CD4-positive, alpha-beta memory T cell (primary cell): ENCODE results near the gene TWIST2. TPM values are rescaled to one million over a fixed set of nuclear protein-coding genes. Genes with fewer than 3 reads are reported as not detected.

Source experiments
- CTCF ChIA-PET: fragments of 350-600 bp; sonication (Branson Sonifier 250); formaldehyde crosslinking; loops from one replicate; lab custom pipeline; 2021; ENCODE audit warnings: inconsistent platforms; ENCODE audit not compliant: partially characterized antibody; lab: Charles Lee
- POLR2A ChIA-PET: fragments of 350-600 bp; sonication (Branson Sonifier 250); formaldehyde crosslinking; loops from one replicate; lab custom pipeline; 2021; ENCODE audit not compliant: partially characterized antibody; lab: Charles Lee
- DNase-seq, 5 donors: peaks; one replicate each; pipeline versions ENCODE4 v3.0.0 to v3.0.0-alpha.2; 2020 to 2022; ENCODE audit warnings: mixed read lengths in 1 of 5
- H3K27ac ChIP-seq: one replicate; pipeline ENCODE4 v1.7.0; 2013; ENCODE audit warnings: low read depth, low read length
- H3K27me3 ChIP-seq: 2 replicates; pipeline ENCODE4 v1.7.0; 2013; ENCODE audit warnings: mild to moderate bottlenecking, low read length, moderate library complexity; ENCODE audit not compliant: insufficient read depth
- H3K36me3 ChIP-seq: 2 replicates; pipeline ENCODE4 v1.7.0; 2013; ENCODE audit warnings: mild to moderate bottlenecking, low read length, moderate library complexity; ENCODE audit not compliant: insufficient read depth
- H3K4me1 ChIP-seq: 2 replicates; pipeline ENCODE4 v1.7.0; 2013; ENCODE audit warnings: mild to moderate bottlenecking, low read length, moderate library complexity; ENCODE audit not compliant: insufficient read depth
- H3K4me3 ChIP-seq, 2 donors: one replicate each; pipeline ENCODE4 v1.7.0; 2013; ENCODE audit warnings: low read length in 2 of 2, mild to moderate bottlenecking in 1 of 2
- H3K9me3 ChIP-seq, 2 donors: one replicate each; pipeline ENCODE4 v1.7.0; 2013; ENCODE audit warnings: low read length in 2 of 2, control low read depth in 1 of 2; ENCODE audit not compliant: control insufficient read depth in 1 of 2
- H3K27ac Mint-ChIP-seq, 7 donors: one replicate each; pipeline ENCODE4 v1.8.0; 2020 to 2021; ENCODE audit warnings: mixed read lengths in 7 of 7, mild to moderate bottlenecking in 6 of 7, inconsistent platforms in 3 of 7, moderate library complexity in 3 of 7
- H3K27me3 Mint-ChIP-seq, 2 donors: one replicate each; pipeline ENCODE4 v1.8.0; 2020 to 2021; ENCODE audit warnings: mixed read lengths in 2 of 2
- H3K36me3 Mint-ChIP-seq, 2 donors: one replicate each; pipeline ENCODE4 v1.8.0; 2020 to 2021; ENCODE audit warnings: mixed read lengths in 2 of 2, inconsistent platforms in 1 of 2, mild to moderate bottlenecking in 1 of 2
- H3K4me1 Mint-ChIP-seq, 4 donors: one replicate each; pipeline ENCODE4 v1.8.0; 2020 to 2021; ENCODE audit warnings: mixed read lengths in 4 of 4, mild to moderate bottlenecking in 1 of 4
- H3K4me3 Mint-ChIP-seq, 8 donors: one replicate each; pipeline ENCODE4 v1.8.0; 2020 to 2021; ENCODE audit warnings: mixed read lengths in 8 of 8, mild to moderate bottlenecking in 7 of 8, moderate library complexity in 6 of 8, inconsistent platforms in 3 of 8
- H3K9me3 Mint-ChIP-seq, 8 donors: one replicate each; pipeline ENCODE4 v1.8.0; 2020 to 2021; ENCODE audit warnings: mixed read lengths in 8 of 8, mild to moderate bottlenecking in 5 of 8, inconsistent platforms in 3 of 8, moderate library complexity in 1 of 8
- intact Hi-C: fragments of 100-400 bp; cut with micrococcal nuclease; formaldehyde crosslinking; loops from one replicate; pipeline ENCODE4 v1.15.1; 2023
- polyA plus RNA-seq, 2 donors: library from polyadenylated mRNA; unstranded; fragments of 300-500 nt; fragmentation: Illumina TruSeq; gene quantifications; one replicate each; pipeline ENCODE4 v1.2.3, GENCODE V29; 2021
- total RNA-seq, 2 experiments: library from RNA; stranded (reverse); gene quantifications; one replicate each; pipeline ENCODE4 v1.2.3, GENCODE V29; 2021

Gene TWIST2
- total and polyA plus RNA-seq, 4 experiments from 2014 or later = not detected

DNA sequence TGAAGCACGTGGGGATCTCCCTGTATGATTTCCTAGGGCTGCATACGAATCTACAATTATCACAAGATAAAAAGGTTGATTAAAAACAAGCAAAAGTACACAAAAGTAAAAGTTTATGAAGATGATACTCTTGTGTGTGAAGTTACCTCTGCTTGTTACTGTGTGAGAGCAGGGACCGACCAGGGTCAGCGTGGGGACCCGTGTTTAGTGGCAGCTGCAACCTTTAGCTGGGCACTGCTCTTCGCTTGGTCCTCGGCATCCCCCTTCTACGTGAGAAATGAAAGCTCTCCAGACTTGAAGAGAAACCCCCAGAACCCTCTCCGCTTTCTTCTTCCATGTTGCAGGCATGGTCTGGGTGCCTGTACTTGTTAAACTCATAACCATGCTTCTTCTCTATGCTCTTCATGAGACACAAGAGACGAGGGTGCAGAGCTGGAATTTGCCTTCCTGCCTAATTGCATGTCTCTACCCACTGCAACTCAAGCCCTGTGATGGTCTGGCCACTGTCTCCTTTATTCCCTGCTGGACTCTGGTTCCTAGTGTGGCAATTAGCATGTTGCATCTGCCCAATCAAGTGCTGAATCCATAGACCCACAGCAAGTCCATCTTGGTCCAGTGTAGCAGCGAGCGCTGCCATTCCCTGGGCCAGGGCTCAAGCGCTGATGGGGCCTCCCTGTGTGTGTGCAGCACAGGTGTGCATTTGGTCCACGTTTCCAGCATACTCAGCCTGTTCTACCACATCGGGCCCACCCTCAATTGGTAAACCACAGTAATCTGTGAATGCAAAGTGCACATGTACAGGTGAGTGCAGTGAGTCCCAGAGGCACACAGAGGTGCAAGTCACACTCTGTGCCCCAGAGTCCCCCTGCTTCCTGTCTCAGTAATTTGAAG is 88.5 kb downstream of the TWIST2 start:
- peaks cover 0 to 5% (median 0%) of the 10 kb centered on the region in 8 donors for H3K9me3 Mint-ChIP-seq
- POLR2A ChIA-PET = no interaction called here
- no peak overlapping the region for H3K27ac Mint-ChIP-seq
- peaks cover 8 to 13% of the 10 kb centered on the region in 2 donors for H3K27me3 Mint-ChIP-seq
- H3K4me3 ChIP-seq = no peak overlapping the region
- no peaks in the 10 kb centered on the region for H3K9me3 ChIP-seq
- intact Hi-C loops = no loop called here
- H3K4me1 Mint-ChIP-seq = no peaks in the 10 kb centered on the region
- H3K4me1 ChIP-seq = no peaks in the 10 kb centered on the region
- H3K36me3 Mint-ChIP-seq = no peaks in the 10 kb centered on the region
- DNase-seq = no peak
- H3K4me3 Mint-ChIP-seq = no peak overlapping the region
- H3K27me3 ChIP-seq = no peaks in the 10 kb centered on the region
- CTCF ChIA-PET = no interaction called here
- no peaks in the 10 kb centered on the region for H3K36me3 ChIP-seq
- no peak overlapping the region for H3K27ac ChIP-seq

DNA sequence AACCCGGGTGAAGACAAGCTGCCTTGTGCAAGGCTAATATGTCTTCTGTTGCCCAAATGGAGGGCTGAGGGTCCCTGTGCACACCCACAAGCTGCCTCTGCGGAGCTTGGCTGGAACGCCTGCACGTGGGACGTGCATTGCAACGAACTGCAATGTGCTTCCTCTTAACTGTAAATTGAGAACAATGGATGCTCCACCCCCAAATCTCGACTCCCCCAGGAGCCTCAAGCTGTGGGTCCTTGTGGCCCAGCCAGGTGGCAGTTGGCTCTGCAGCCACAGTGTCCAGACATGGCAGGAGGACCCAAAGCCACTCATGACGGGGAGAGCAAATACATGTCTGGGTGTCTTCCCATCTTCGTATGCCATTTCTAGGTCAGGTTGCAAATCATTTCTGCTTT is 90.1 kb downstream of the TWIST2 start:
- POLR2A ChIA-PET = no interaction called here
- Histone ChIP-seq H3K9me3 (no peaks in the 10 kb centered on the region), H3K4me3 (no peak overlapping the region), H3K27me3 (no peaks in the 10 kb centered on the region), H3K27ac (no peak overlapping the region), H3K4me1 (no peaks in the 10 kb centered on the region), H3K36me3 (no peaks in the 10 kb centered on the region)
- no peak for DNase-seq
- H3K9me3 Mint-ChIP-seq = peaks cover 0 to 5% (median 0%) of the 10 kb centered on the region in 8 donors
- H3K27me3 Mint-ChIP-seq = peaks cover 5 to 13% of the 10 kb centered on the region in 2 donors
- CTCF ChIA-PET = no interaction called here
- no peak overlapping the region for H3K4me3 Mint-ChIP-seq
- no peak overlapping the region for H3K27ac Mint-ChIP-seq
- intact Hi-C loops = no loop called here
- H3K36me3 Mint-ChIP-seq = no peaks in the 10 kb centered on the region
- no peaks in the 10 kb centered on the region for H3K4me1 Mint-ChIP-seq

DNA sequence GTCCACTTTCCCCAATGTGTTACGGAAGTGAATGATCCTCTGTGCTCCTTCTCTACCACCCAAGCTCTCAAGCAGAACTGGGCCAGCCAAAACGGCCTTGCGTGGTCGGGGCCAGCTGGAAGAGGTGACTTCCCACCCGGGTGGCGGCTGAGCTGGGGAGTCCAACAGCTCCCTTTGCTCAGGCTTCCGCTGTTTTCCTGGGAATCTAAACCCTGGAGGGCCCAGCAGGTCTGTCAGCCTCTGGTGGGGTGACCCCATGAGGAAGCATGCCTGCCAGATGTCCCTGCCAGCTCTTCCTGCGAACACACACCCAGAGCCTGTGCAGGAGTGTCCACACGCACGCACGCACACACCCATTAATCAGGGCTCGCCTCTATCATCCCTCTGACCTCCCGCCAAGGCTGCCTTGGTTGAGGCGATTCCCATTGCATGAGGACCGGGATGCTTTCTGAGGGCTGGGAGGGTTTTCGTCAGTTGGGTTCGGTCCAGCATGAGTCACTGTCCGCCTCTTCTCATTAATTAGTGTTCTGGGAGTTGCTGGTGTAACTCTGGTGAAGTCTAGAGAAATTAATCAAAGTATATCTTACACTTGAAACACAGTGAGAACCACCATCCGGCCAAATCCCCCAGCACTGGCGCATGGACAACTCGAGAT is 90.6 kb downstream of the TWIST2 start:
- Histone ChIP-seq H3K9me3 (no peaks in the 10 kb centered on the region), H3K27ac (no peak overlapping the region), H3K4me3 (no peak overlapping the region), H3K27me3 (no peaks in the 10 kb centered on the region), H3K4me1 (no peaks in the 10 kb centered on the region), H3K36me3 (no peaks in the 10 kb centered on the region)
- H3K27ac Mint-ChIP-seq = no peak overlapping the region
- intact Hi-C loops = no loop called here
- ChIA-PET POLR2A (no interaction called here), CTCF (no interaction called here)
- peaks cover 6 to 15% of the 10 kb centered on the region in 2 donors for H3K27me3 Mint-ChIP-seq
- no peak overlapping the region for H3K4me3 Mint-ChIP-seq
- DNase-seq = no peak
- peaks cover 0 to 2% (median 0%) of the 10 kb centered on the region in 8 donors for H3K9me3 Mint-ChIP-seq
- no peaks in the 10 kb centered on the region for H3K36me3 Mint-ChIP-seq
- H3K4me1 Mint-ChIP-seq = no peaks in the 10 kb centered on the region

- Mint-ChIP-seq H3K27me3 (peaks cover 7 to 15% of the 10 kb centered on the region in 2 donors), H3K4me1 (no peaks in the 10 kb centered on the region), H3K9me3 (peaks cover 0 to under 1% (median 0%) of the 10 kb centered on the region in 8 donors), H3K4me3 (no peak overlapping the region), H3K27ac (no peak overlapping the region), H3K36me3 (no peaks in the 10 kb centered on the region)
- Histone ChIP-seq H3K4me1 (no peaks in the 10 kb centered on the region), H3K36me3 (no peaks in the 10 kb centered on the region), H3K27me3 (no peaks in the 10 kb centered on the region), H3K4me3 (no peak overlapping the region), H3K9me3 (no peaks in the 10 kb centered on the region), H3K27ac (no peak overlapping the region)
- DNase-seq = no peak
- ChIA-PET POLR2A (no interaction called here), CTCF (no interaction called here)
- intact Hi-C loops = no loop called here
These were observed 91.2 kb downstream of the TWIST2 start for GRCh38 chr2:238939074-238939473.

GRCh38 chr2:238939521-238940403 is 91.9 kb downstream of the TWIST2 start:
- Mint-ChIP-seq H3K9me3 (no peaks in the 10 kb centered on the region), H3K27me3 (peaks cover 7 to 18% of the 10 kb centered on the region in 2 donors), H3K4me3 (no peak overlapping the region), H3K36me3 (no peaks in the 10 kb centered on the region), H3K4me1 (no peaks in the 10 kb centered on the region), H3K27ac (no peak overlapping the region)
- no peak overlapping the region for H3K4me3 ChIP-seq
- CTCF ChIA-PET = no interaction called here
- no peak for DNase-seq
- H3K27ac ChIP-seq = no peak overlapping the region
- intact Hi-C loops = no loop called here
- no peaks in the 10 kb centered on the region for H3K9me3 ChIP-seq
- H3K36me3 ChIP-seq = no peaks in the 10 kb centered on the region
- no peaks in the 10 kb centered on the region for H3K4me1 ChIP-seq
- POLR2A ChIA-PET = no interaction called here
- H3K27me3 ChIP-seq = no peaks in the 10 kb centered on the region

DNA sequence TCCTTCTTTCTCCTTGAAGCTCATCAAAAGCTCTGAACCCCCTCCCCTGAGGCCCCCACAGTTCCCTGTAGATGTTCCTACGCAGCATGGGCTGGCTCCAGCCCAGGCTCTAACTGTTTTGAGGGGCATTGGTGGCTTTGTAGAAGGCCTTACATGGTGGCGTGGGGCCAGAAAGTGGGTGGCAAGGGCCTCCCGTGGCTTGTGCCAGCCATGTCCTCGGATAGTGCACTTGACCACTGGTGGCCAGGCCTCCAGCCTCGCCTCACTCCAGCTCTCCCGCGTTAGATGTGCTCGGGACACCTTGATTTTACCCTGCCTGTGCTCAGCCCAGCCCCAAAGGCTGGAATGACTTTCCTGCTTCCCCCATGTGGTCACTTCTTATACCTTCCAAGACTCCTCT is 92.9 kb downstream of the TWIST2 start:
- H3K27ac Mint-ChIP-seq = no peak overlapping the region
- intact Hi-C loops = no loop called here
- no peaks in the 10 kb centered on the region for H3K27me3 ChIP-seq
- no peaks in the 10 kb centered on the region for H3K9me3 ChIP-seq
- H3K4me3 Mint-ChIP-seq = no peak overlapping the region
- no peak overlapping the region for H3K4me3 ChIP-seq
- POLR2A ChIA-PET = no interaction called here
- no peaks in the 10 kb centered on the region for H3K36me3 Mint-ChIP-seq
- H3K36me3 ChIP-seq = no peaks in the 10 kb centered on the region
- CTCF ChIA-PET = no interaction called here
- H3K4me1 ChIP-seq = no peaks in the 10 kb centered on the region
- DNase-seq = no peak
- H3K9me3 Mint-ChIP-seq = no peaks in the 10 kb centered on the region
- peaks cover 4 to 14% of the 10 kb centered on the region in 2 donors for H3K27me3 Mint-ChIP-seq
- no peak overlapping the region for H3K27ac ChIP-seq
- no peaks in the 10 kb centered on the region for H3K4me1 Mint-ChIP-seq

DNA sequence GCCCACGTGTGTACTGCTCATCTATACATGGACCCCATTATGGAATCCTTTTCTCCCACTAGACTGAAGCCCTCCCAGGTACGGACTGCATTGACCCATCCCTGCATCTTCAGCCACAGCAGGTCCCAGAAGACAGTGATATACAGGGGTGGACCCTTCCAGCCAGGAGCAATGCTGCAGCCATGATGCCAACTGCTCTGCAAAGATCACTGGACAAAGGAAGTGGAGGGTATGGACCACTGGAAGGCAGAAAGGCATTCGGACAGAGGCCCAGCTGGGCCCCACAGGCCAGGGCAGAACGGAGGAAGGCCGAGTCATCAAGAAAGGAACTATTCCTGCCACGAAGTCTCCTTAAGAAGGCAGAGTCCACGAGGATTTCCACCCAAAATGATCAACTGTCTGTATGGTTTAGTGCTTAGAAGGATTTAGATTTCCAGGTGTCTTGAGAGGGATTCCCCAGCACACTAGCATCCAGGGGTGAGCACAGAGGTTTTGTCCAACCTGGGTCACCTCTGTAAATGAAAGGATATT is 93.4 kb downstream of the TWIST2 start:
- Mint-ChIP-seq H3K4me3 (no peak overlapping the region), H3K9me3 (peaks cover 0 to 2% (median 0%) of the 10 kb centered on the region in 8 donors), H3K4me1 (no peaks in the 10 kb centered on the region), H3K27ac (no peak overlapping the region), H3K36me3 (no peaks in the 10 kb centered on the region), H3K27me3 (peaks cover 4 to 14% of the 10 kb centered on the region in 2 donors)
- POLR2A ChIA-PET = no interaction called here
- H3K9me3 ChIP-seq = no peaks in the 10 kb centered on the region
- H3K27me3 ChIP-seq = no peaks in the 10 kb centered on the region
- H3K27ac ChIP-seq = no peak overlapping the region
- no peaks in the 10 kb centered on the region for H3K36me3 ChIP-seq
- CTCF ChIA-PET = no interaction called here
- no peak for DNase-seq
- H3K4me1 ChIP-seq = no peaks in the 10 kb centered on the region
- intact Hi-C loops = no loop called here
- H3K4me3 ChIP-seq = no peak overlapping the region
